K562 (cell line): ENCODE results near the gene EFCAB9.

Source experiments
- CTCF ChIP-seq, 3 experiments: IDR thresholded peaks in 2 of 3; conservative IDR thresholded peaks in 1 of 3; 2 replicates each; pipeline ENCODE4 v1.5.1; 2011 to 2012; ENCODE audit warnings: low read length in 3 of 3, mild to moderate bottlenecking in 3 of 3, control low read depth in 2 of 3, improper control_type of control experiment in 1 of 3, inconsistent platforms in 1 of 3, low read depth in 1 of 3, mixed read lengths in 1 of 3, moderate library complexity in 1 of 3; ENCODE audit not compliant: insufficient read depth in 2 of 3
- ETV6 ChIP-seq, 3 experiments: fragments of 150-350 bp in 1 of 3; sonication (generic) in 1 of 3; formaldehyde crosslinking in 1 of 3; IDR thresholded peaks; 2 replicates each; pipeline versions ENCODE4 v1.6.1 to v1.8.0; 2014 to 2022; ENCODE audit warnings: borderline replicate concordance in 2 of 3, low read depth in 2 of 3, antibody characterized with exemption in 1 of 3, low read length in 1 of 3, mild to moderate bottlenecking in 1 of 3, missing genetic modification reagents in 1 of 3
- EWSR1 ChIP-seq: fragments of 450-650 bp; IDR thresholded peaks from 2 replicates; pipeline ENCODE4 v1.6.1; 2018; ENCODE audit warnings: borderline replicate concordance, mild to moderate bottlenecking, low read depth, moderate library complexity; ENCODE audit not compliant: partially characterized antibody
- NONO ChIP-seq, 2 experiments: fragments of 200-400 bp in 1 of 2; fragments of 450-650 bp in 1 of 2; formaldehyde crosslinking in 1 of 2; IDR thresholded peaks; 2 replicates each; pipeline ENCODE4 v1.6.1; 2017; ENCODE audit warnings: low read depth in 2 of 2, mild to moderate bottlenecking in 2 of 2, moderate library complexity in 2 of 2, low read length in 1 of 2
- PML ChIP-seq: IDR thresholded peaks from 2 replicates; pipeline ENCODE4 v1.6.1; 2012; ENCODE audit warnings: low read length, inconsistent platforms
- POLR2A ChIP-seq: fragments of 450-650 bp; conservative IDR thresholded peaks from 2 replicates; pipeline ENCODE4 v1.6.1; 2016
- REST ChIP-seq, 2 experiments: fragments of 450-650 bp; formaldehyde crosslinking in 1 of 2; IDR thresholded peaks; 2 replicates each; pipeline versions ENCODE4 v1.4.0 to v1.6.1; 2014 to 2020; ENCODE audit warnings: mild to moderate bottlenecking in 2 of 2, borderline replicate concordance in 1 of 2, low read depth in 1 of 2
- SIN3A ChIP-seq, 2 experiments: fragments of 150-350 bp in 1 of 2; IDR thresholded peaks; 2 replicates each; pipeline ENCODE4 v1.6.1; 2011 to 2016; ENCODE audit warnings: borderline replicate concordance in 2 of 2, low read depth in 2 of 2, low read length in 2 of 2, mild to moderate bottlenecking in 2 of 2, moderate library complexity in 2 of 2; ENCODE audit not compliant: control insufficient read depth in 1 of 2
- ZBED1 ChIP-seq: IDR thresholded peaks from 2 replicates; pipeline ENCODE4 v1.6.1; 2014
- ZNF146 ChIP-seq: IDR thresholded peaks from one replicate; pipeline ENCODE4 v1.6.1; 2018; ENCODE audit warnings: missing compliant biosample characterization; ENCODE audit not compliant: unreplicated experiment

GRCh38 chr5:172209714-172210113 is 15.7 kb downstream of the EFCAB9 start:
- TF ChIP-seq REST (IDR thresholded peaks at IDR 0.05; ENCODE audit: borderline replicate concordance) = no peak
- no peak for TF ChIP-seq REST (CRISPR knock-in tag; IDR thresholded peaks at IDR 0.05; ENCODE audit: low read depth)
- no peak for TF ChIP-seq ZNF146 (CRISPR knock-in tag)
- no peak for TF ChIP-seq CTCF (IDR thresholded peaks at IDR 0.05 in 2 of 3, conservative IDR thresholded peaks at IDR 0.05 in 1 of 3; ENCODE audit: insufficient read depth in 2 of 3, low read depth in 1 of 3, low read length in 3 of 3)
- no peak for TF ChIP-seq EWSR1
- no peak for TF ChIP-seq SIN3A (IDR thresholded peaks at IDR 0.05; ENCODE audit: borderline replicate concordance in 2 of 2, control insufficient read depth in 1 of 2, low read depth in 2 of 2, low read length in 2 of 2)
- no peak for TF ChIP-seq ETV6 (IDR thresholded peaks at IDR 0.05; ENCODE audit: borderline replicate concordance in 1 of 2, low read depth in 2 of 2, low read length in 1 of 2)
- no peak for TF ChIP-seq ETV6 (CRISPR knock-in tag; IDR thresholded peaks at IDR 0.05; ENCODE audit: borderline replicate concordance)
- no peak for TF ChIP-seq ZBED1
- TF ChIP-seq PML = no peak
- TF ChIP-seq POLR2A = no peak
- TF ChIP-seq NONO (IDR thresholded peaks at IDR 0.05; ENCODE audit: low read depth in 2 of 2, low read length in 1 of 2) = no peak
